Measurements from ENCODE around the gene FAM13C. TPM values are rescaled to one million over a fixed set of nuclear protein-coding genes. Genes with fewer than 3 reads are reported as not detected.

Gene FAM13C
- total and polyA plus RNA-seq, 11 donors = 1.00 to 12.4 (median 8.3) TPM

DNA sequence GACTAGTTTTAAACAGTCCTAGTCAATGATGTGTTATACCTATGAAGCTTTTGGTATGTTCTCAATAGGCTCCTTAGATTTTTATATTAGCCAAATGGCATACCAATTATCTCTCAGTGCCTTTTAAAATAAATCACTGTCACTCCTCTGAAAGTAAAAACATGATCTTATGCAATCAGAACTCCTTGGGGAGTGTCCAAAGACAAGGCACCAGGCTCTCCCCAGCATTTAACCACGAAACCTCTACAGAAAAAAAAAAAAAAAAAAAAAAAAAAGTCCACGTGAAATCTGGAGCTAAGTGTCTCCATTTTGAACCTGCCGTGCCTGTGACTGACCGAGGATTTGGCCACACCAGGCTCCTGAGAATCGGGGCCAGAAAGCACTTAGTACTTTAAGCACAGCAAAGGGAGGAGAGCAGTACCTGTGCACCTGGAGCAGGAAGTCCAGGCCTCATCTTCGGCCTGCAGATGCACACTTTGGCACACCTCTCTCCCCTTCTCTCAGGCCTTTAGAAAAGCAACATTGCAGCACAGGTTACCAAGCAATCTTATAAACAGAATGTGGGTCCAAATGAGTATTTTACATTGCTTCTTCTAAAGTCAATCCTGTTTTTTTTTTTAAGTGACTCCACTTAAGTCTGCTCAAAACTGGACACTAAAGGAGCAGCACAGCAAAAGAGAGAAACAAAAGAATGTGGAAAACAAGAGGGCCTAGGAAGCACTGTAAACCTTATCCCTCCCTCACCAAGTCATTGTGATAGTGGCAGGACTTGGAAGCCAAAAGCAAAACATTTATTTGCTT is 1.5 kb downstream of the FAM13C start:
- no peak for TF ChIP-seq CTCF (IDR thresholded peaks at IDR 0.05)
- TF ChIP-seq POLR2A (IDR thresholded peaks at IDR 0.05) = no peak
- Histone ChIP-seq H3K4me3 (peak overlapping the region in 10 of 12 donors; percentile 18 to 78 (median 64)), H3K36me3 (no peaks in the 10 kb centered on the region), H3K27me3 (peaks cover 0 to 4% (median 0%) of the 10 kb centered on the region in 9 donors), H3K4me1 (peaks cover 6 to 48% (median 30%) of the 10 kb centered on the region in 12 donors), H3K9me3 (no peaks in the 10 kb centered on the region), H3K27ac (peak overlapping the region; percentile 23 to 94 (median 86))
- intact Hi-C loops (cut with DNase I) = loop anchor here in 7 of 10 donors (5.0 to 10.0 kb wide), 7 partner anchors 34 to 214 kb away; no protein-coding TSS in a partner anchor
- no peak for DNase-seq
- no peak for ATAC-seq
- WGBS, 4 donors = 45 to 77% (median 59%) methylated on average over 6 of the region's 6 CpGs

DNA sequence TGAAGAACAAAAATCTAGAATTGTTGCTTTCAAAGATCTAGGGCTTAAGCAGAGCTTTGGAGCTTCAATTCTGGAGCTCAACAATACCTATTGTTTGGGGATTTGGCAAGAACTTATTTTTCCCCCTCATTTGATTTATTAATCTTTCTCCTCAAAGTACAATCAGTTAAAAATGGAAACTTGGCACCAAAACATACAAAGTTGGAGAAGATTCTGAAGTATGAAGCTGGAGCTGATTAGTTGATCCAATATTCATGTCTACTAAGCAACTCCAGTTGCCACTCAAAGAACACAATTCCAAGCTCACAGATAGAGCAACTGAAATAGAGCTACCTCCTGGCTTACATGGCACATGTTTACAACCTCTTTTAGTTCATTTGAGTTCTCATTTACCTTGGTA is 3.8 kb downstream of the FAM13C start:
- intact Hi-C loops (cut with DNase I) = loop anchor here in 1 of 10 donors (10.0 kb wide), 1 partner anchor 94 kb away; no protein-coding TSS in a partner anchor
- H3K27ac ChIP-seq = peak overlapping the region in 1 of 12 donors; percentile 35

GRCh38 chr10:59354434-59354833 is 7.9 kb downstream of the FAM13C start:
- Histone ChIP-seq H3K9me3 (no peaks in the 10 kb centered on the region), H3K27ac (no peak overlapping the region), H3K4me1 (peaks cover 0 to 18% (median 10%) of the 10 kb centered on the region in 12 donors), H3K27me3 (no peaks in the 10 kb centered on the region), H3K36me3 (peaks cover 0 to 61% (median 20%) of the 10 kb centered on the region in 9 donors), H3K4me3 (no peak overlapping the region)
- DNase-seq (no peak), ATAC-seq (no peak)
- intact Hi-C loops (cut with DNase I) = loop anchor here in 1 of 10 donors (10.0 kb wide), 1 partner anchor 90 kb away; no protein-coding TSS in a partner anchor
- TF ChIP-seq POLR2A (IDR thresholded peaks at IDR 0.05) (no peak), CTCF (IDR thresholded peaks at IDR 0.05) (no peak)

More for the DNA sequence above, 3.8 kb downstream of the FAM13C start:
- ATAC-seq = no peak
- Histone ChIP-seq H3K4me3 (no peak overlapping the region), H3K4me1 (peaks cover 5 to 43% (median 30%) of the 10 kb centered on the region in 12 donors), H3K9me3 (no peaks in the 10 kb centered on the region), H3K27me3 (peaks cover 0 to 4% (median 0%) of the 10 kb centered on the region in 9 donors), H3K36me3 (peaks cover 0 to 20% (median 5%) of the 10 kb centered on the region in 9 donors)
- no peak for TF ChIP-seq POLR2A (IDR thresholded peaks at IDR 0.05)
- no peak for TF ChIP-seq CTCF (IDR thresholded peaks at IDR 0.05)
- DNase-seq = no peak

DNA sequence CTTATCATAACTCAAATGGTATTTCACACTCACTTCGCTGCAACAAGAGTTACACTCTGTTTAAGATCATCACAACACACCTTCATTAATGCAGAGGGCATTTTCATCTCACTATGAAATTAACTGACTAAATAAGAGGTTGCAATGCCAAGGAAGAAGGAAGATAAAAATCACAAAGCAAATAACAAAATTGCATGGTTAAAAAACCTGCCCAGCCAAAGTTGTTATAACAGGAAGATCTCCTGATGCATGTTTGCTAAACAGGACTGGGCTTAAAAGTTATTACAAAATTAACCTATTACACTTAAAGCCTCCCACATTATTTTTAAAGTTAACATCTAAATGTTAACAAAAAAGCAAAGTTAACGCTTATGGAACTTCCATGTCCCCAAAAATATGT is 11.8 kb downstream of the FAM13C start:
- Histone ChIP-seq H3K36me3 (peaks cover 0 to 71% (median 20%) of the 10 kb centered on the region in 9 donors), H3K9me3 (no peaks in the 10 kb centered on the region), H3K4me3 (no peak overlapping the region), H3K4me1 (peaks cover 0 to 6% (median 0%) of the 10 kb centered on the region in 12 donors), H3K27me3 (no peaks in the 10 kb centered on the region), H3K27ac (no peak overlapping the region)
- intact Hi-C loops (cut with DNase I) = loop anchor here in 1 of 10 donors (10.0 kb wide), 1 partner anchor 86 kb away; no protein-coding TSS in a partner anchor
- TF ChIP-seq POLR2A (IDR thresholded peaks at IDR 0.05) (no peak), CTCF (IDR thresholded peaks at IDR 0.05) (no peak)
- 86 to 89% (median 88%) methylated on average over 2 of the region's 2 CpGs for WGBS, 4 donors
- ATAC-seq (no peak), DNase-seq (no peak)
